Keratinocyte (primary cell): ENCODE measurements around the gene CWF19L1. TPM values are rescaled to one million over a fixed set of nuclear protein-coding genes. Genes with fewer than 3 reads are reported as not detected.

Experiments used
- DNase-seq: peaks from one replicate; pipeline ENCODE4 v3.0.0-alpha.2; 2011; ENCODE audit warnings: low read depth, missing footprints, low spot score
- FAIRE-seq: peaks from 2 replicates; lab custom pipeline; 2011; peaks lifted over from hg19 to GRCh38; lab: Jason Lieb, UNC
- H2AFZ ChIP-seq: 2 replicates; pipeline ENCODE4 v1.6.0; 2012; ENCODE audit warnings: low read length, control low read depth, inconsistent platforms; ENCODE audit not compliant: control insufficient read depth
- H3K27ac ChIP-seq: 2 replicates; pipeline ENCODE4 v1.5.1; 2011; ENCODE audit warnings: low read length; ENCODE audit not compliant: control insufficient read depth, insufficient read depth
- H3K27me3 ChIP-seq: 3 replicates; pipeline ENCODE4 v1.6.0; 2011; ENCODE audit warnings: low read length; ENCODE audit not compliant: control insufficient read depth, insufficient read depth; ENCODE audit errors: extremely low read depth
- H3K36me3 ChIP-seq, 2 experiments: 2 replicates in 1 of 2; 3 replicates in 1 of 2; pipeline ENCODE4 v1.5.1; 2011; ENCODE audit warnings: low read length in 2 of 2, mild to moderate bottlenecking in 1 of 2; ENCODE audit not compliant: control insufficient read depth in 2 of 2, insufficient read depth in 2 of 2; ENCODE audit errors: extremely low read depth in 1 of 2
- H3K4me1 ChIP-seq: 3 replicates; pipeline ENCODE4 v1.5.1; 2011; ENCODE audit warnings: low read length; ENCODE audit not compliant: control insufficient read depth, insufficient read depth; ENCODE audit errors: extremely low read depth
- H3K4me2 ChIP-seq: 3 replicates; pipeline ENCODE4 v1.6.0; 2011; ENCODE audit warnings: low read depth, low read length; ENCODE audit not compliant: control insufficient read depth, insufficient read depth; ENCODE audit errors: extremely low read depth
- H3K4me3 ChIP-seq, 3 experiments: fragments of 200-600 bp in 1 of 3; sonication (generic) in 1 of 3; 2 replicates in 2 of 3; 3 replicates in 1 of 3; pipeline ENCODE4 v1.5.1; 2011 to 2016; ENCODE audit warnings: low read length in 3 of 3, mild to moderate bottlenecking in 3 of 3, control low read depth in 2 of 3, inconsistent platforms in 1 of 3, low read depth in 1 of 3, mixed read lengths in 1 of 3, mixed run types in 1 of 3, moderate library complexity in 1 of 3; ENCODE audit not compliant: control insufficient read depth in 2 of 3, insufficient read depth in 2 of 3; ENCODE audit errors: extremely low read depth in 1 of 3
- H3K79me2 ChIP-seq: 2 replicates; pipeline ENCODE4 v1.6.0; 2012; ENCODE audit warnings: low read length; ENCODE audit not compliant: control insufficient read depth, insufficient read depth
- H3K9ac ChIP-seq: 3 replicates; pipeline ENCODE4 v1.6.0; 2011; ENCODE audit warnings: low read length; ENCODE audit not compliant: control insufficient read depth, insufficient read depth; ENCODE audit errors: extremely low read depth
- H3K9me1 ChIP-seq: 3 replicates; pipeline ENCODE4 v1.6.0; 2011; ENCODE audit warnings: low read length; ENCODE audit not compliant: control insufficient read depth, insufficient read depth; ENCODE audit errors: extremely low read depth
- H3K9me3 ChIP-seq: 2 replicates; pipeline ENCODE4 v1.5.1; 2012; ENCODE audit warnings: low read depth, low read length; ENCODE audit not compliant: control insufficient read depth
- H4K20me1 ChIP-seq: 3 replicates; pipeline ENCODE4 v1.6.0; 2011; ENCODE audit warnings: low read length; ENCODE audit not compliant: control insufficient read depth, insufficient read depth; ENCODE audit errors: extremely low read depth
- EZH2 ChIP-seq: IDR thresholded peaks from one replicate; pipeline ENCODE4 v1.6.1; 2012; ENCODE audit warnings: inconsistent platforms, mild to moderate bottlenecking, low read length, moderate library complexity
- dilution Hi-C: fragments of 300-500 bp; cut with MboI; formaldehyde crosslinking; loops from one replicate; pipeline ENCODE4 v1.7.0; 2020; ENCODE audit warnings: low sequenced_read_pairs; ENCODE audit not compliant: extremely low pct_ligation_motif_present
- polyA plus RNA-seq, 5 experiments: library from polyadenylated mRNA; depleted of rRNA in 3 of 5; stranded (reverse) in 3 of 5; stranded (forward) in 1 of 5; unstranded in 1 of 5; fragments of >200 nt; gene quantifications; 1 replicate in 1 of 5; 2 replicates in 3 of 5; 3 replicates in 1 of 5; pipeline versions ENCODE4 v1.2.1 to v1.2.3, GENCODE V29; 2011 to 2012; ENCODE audit warnings: missing spikeins in 2 of 5, low read depth in 1 of 5, low replicate concordance in 1 of 5
- TF ChIP-seq, protein P1 (sequence below), 3 experiments: IDR thresholded peaks in 1 of 3; conservative IDR thresholded peaks in 1 of 3; optimal IDR thresholded peaks in 1 of 3; 2 replicates in 2 of 3; 3 replicates in 1 of 3; pipeline versions ENCODE3 to v1.5.1; 2011; ENCODE audit warnings: low read length in 3 of 3, mild to moderate bottlenecking in 3 of 3, moderate library complexity in 2 of 3, control low read depth in 1 of 3, inconsistent platforms in 1 of 3; ENCODE audit not compliant: insufficient read depth in 2 of 3; ENCODE audit errors: extremely low read depth in 1 of 3

The CWF19L1 gene
- polyA plus RNA-seq, 1 donor (not counting 4 experiments of a cell fraction or from before 2014, with no cell fraction given), result 20.2 TPM

DNA sequence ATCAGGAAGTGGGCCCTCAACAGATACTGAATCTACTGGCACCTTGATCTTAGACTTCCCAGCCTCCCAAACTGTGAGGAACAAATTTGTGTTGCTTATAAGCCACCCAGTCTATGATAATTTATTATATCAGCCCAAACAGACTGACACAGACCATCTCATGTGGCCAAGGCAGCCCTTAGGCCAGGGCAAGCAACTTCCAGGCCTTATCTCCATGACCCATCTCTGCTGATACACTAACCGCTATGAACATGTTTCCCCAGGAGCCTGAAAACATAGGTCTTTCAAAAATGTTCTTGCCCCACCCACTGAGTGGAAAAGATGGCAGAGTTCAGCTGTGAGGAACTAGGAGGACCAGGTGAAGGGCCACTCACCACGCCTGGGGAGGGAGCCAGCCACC lies 22.2 kb upstream of the CWF19L1 start:
- Histone ChIP-seq H3K27me3 (peaks cover 5% of the 10 kb centered on the region), H3K4me1 (peaks cover 18% of the 10 kb centered on the region), H3K36me3 (no peaks in the 10 kb centered on the region), H3K9me1 (no peaks in the 10 kb centered on the region), H3K9ac (no peak overlapping the region), H3K9me3 (no peaks in the 10 kb centered on the region), H3K79me2 (peaks cover 13% of the 10 kb centered on the region), H3K4me3 (no peak overlapping the region), H2AFZ (no peak overlapping the region), H3K27ac (no peak overlapping the region), H3K4me2 (no peak overlapping the region), H4K20me1 (no peaks in the 10 kb centered on the region)
- TF ChIP-seq, protein P1, sequence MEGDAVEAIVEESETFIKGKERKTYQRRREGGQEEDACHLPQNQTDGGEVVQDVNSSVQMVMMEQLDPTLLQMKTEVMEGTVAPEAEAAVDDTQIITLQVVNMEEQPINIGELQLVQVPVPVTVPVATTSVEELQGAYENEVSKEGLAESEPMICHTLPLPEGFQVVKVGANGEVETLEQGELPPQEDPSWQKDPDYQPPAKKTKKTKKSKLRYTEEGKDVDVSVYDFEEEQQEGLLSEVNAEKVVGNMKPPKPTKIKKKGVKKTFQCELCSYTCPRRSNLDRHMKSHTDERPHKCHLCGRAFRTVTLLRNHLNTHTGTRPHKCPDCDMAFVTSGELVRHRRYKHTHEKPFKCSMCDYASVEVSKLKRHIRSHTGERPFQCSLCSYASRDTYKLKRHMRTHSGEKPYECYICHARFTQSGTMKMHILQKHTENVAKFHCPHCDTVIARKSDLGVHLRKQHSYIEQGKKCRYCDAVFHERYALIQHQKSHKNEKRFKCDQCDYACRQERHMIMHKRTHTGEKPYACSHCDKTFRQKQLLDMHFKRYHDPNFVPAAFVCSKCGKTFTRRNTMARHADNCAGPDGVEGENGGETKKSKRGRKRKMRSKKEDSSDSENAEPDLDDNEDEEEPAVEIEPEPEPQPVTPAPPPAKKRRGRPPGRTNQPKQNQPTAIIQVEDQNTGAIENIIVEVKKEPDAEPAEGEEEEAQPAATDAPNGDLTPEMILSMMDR (optimal IDR thresholded peaks at IDR 0.05 in 1 of 3, IDR thresholded peaks at IDR 0.05 in 1 of 3, conservative IDR thresholded peaks at IDR 0.05 in 1 of 3; ENCODE audit: extremely low read depth in 1 of 3, insufficient read depth in 2 of 3, low read length in 3 of 3), result no peak
- no peak for TF ChIP-seq EZH2
- no peak for DNase-seq
- no peak for FAIRE-seq
- dilution Hi-C loops, result no loop called here

DNA sequence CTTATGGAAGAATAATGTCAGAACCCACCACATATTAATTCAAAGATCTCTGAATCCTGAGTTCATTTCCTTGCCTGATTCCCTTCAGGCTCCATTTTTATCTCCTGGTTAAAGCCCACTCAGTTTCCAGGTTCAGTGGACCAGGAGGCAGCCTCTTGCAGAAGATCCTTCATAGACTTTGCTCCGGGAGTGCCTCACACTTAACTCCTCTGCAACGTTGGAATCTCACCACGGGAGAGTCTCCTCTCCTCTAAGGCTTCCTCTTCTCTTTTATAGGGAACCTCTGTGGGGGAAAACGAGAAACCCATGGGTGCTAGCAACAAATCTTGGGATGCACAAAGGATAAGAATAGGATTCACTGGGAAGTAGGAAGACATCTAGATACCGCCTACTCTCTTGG lies 20.8 kb upstream of the CWF19L1 start:
- no peak for TF ChIP-seq EZH2
- TF ChIP-seq, protein P1 (optimal IDR thresholded peaks at IDR 0.05 in 1 of 3, IDR thresholded peaks at IDR 0.05 in 1 of 3, conservative IDR thresholded peaks at IDR 0.05 in 1 of 3; ENCODE audit: extremely low read depth in 1 of 3, insufficient read depth in 2 of 3, low read length in 3 of 3), result no peak
- DNase-seq (no peak), FAIRE-seq (no peak)
- H2AFZ ChIP-seq, result no peak overlapping the region
- H4K20me1 ChIP-seq, result no peaks in the 10 kb centered on the region
- H3K9me1 ChIP-seq, result no peaks in the 10 kb centered on the region
- no peaks in the 10 kb centered on the region for H3K27me3 ChIP-seq
- no peak overlapping the region for H3K9ac ChIP-seq
- H3K4me2 ChIP-seq, result no peak overlapping the region
- no peak overlapping the region for H3K4me3 ChIP-seq
- peaks cover 18% of the 10 kb centered on the region for H3K4me1 ChIP-seq
- dilution Hi-C loops, result no loop called here
- peaks cover 0 to 5% of the 10 kb centered on the region in 2 experiments for H3K36me3 ChIP-seq
- H3K27ac ChIP-seq, result no peak overlapping the region
- H3K9me3 ChIP-seq, result no peaks in the 10 kb centered on the region
- H3K79me2 ChIP-seq, result peaks cover 27% of the 10 kb centered on the region
